Epithelial cell of prostate (primary cell): ENCODE results near the gene TRIM37.

ENCODE experiments used
- DNase-seq: peaks from one replicate; pipeline ENCODE4 v3.0.0-alpha.2; 2011; ENCODE audit warnings: low read depth, low spot score
- H3K27ac ChIP-seq: fragments of 450-650 bp; 2 replicates; pipeline ENCODE4 v1.5.1; 2017; ENCODE audit warnings: mild to moderate bottlenecking

TRIM37 gene

DNA sequence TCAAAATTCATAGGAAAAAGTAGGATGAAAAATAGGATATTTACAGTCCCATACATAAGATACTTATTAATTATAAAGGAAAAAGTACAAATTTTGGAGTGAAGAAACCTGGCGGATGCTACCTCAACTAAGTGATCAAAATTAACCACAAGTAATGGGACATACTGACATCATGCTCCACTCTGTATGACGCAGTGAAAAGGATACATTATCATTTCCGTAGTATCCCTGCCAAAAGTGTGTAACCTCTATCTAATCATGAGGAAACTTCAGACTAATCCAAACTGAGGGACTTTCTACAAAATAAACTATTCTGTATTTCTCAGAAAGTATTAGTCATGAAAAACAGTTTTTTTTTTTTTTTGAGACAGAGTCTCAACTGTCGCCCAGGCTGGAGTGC lies 60.5 kb downstream of the TRIM37 start:
- no peak overlapping the region for H3K27ac ChIP-seq
- no peak for DNase-seq

DNA sequence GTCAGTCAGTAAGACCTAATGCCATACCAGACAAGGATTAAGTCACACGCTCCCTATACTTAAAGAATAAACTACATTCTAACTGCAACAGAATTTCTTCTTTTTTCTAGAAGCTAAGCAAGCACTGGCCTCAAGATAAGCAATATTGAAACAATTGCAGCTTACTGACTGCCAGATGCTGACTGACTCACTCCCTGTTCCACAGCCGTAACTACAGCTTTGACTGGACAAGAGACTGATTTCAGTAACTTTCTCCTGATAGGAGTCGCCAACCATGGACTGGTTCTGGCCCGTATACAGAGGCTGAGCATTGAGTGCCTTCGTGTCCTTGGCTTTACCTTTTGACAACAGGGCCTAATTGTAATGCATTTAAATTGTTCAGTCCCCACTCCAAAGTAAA lies 67.9 kb downstream of the TRIM37 start:
- no peak overlapping the region for H3K27ac ChIP-seq
- no peak for DNase-seq

DNA sequence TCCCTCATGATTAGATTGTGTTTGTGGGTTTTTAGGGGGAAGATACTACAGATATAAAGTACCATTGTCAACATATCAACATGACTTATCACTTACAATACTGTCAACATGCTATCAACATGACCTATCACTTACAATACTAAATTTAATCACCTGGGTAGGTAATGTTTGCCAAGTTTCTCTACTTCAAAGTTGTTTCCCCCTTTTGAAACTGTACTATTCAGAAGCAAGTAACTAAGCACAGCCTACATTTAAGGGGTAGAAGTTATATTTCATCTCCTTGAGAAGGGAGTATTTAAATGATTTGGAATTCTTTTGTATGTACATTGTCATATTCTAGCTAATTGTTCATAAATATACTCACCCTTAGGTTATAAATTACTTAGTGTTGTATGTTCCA lies 68.7 kb downstream of the TRIM37 start:
- H3K27ac ChIP-seq = no peak overlapping the region
- no peak for DNase-seq

DNA sequence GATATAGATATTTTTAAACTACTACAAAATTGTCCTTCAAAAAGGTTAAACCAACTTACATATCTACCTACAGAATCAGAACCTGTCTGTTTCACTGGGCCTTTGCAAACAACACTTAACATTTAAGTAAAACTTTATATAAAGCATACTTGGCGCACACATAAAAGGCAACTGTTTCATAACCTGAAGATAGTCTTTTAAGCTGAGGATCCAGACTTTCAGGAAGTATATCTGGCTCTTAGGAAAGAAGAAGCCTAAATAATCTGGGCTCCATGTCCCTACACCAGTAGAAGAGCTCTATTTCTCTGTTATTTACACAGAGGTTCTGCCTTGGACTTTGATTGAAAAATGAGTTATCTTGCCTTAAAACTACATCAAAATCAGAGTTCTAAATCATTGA lies 75.9 kb downstream of the TRIM37 start:
- no peak overlapping the region for H3K27ac ChIP-seq
- DNase-seq = no peak

DNA sequence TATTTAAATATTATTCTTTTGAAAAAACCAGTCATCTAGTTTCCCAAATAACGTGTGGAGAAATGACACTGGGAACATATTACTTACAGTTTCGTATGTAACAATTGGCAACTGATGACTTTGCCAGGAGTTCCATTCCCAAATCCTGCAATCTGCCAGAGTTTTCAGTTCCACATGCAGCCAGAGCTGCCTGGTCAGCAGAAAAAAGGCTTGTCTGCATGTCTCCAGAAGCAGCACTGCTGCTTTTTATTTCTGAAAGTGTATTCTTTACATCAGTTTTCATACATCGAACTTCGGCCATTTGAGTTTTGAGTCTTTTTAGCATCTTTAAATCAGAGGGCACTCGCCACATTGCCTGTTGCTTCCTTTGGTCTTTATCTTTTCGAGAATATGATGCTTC lies 78.4 kb downstream of the TRIM37 start:
- DNase-seq = no peak
- no peak overlapping the region for H3K27ac ChIP-seq

DNA sequence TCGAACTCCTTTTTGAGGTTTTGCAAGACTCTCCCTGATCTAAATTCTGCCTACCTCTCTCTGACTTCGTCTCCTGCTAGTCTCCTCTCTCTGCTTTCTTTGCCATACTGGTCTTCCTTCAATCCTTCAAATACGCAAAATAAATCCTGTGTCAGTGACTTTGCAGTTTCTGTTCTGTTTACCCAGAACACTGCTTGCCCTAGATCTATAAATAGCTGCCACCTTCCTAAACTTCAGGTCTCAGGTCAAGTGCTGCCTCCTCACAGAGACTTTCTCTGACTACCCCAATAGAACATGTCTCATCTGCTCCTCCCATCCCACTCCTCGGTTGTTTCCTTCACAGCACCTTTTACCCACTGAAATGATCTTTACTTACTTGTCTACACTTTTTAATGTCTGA lies 78.9 kb downstream of the TRIM37 start:
- no peak overlapping the region for H3K27ac ChIP-seq
- DNase-seq = no peak

DNA sequence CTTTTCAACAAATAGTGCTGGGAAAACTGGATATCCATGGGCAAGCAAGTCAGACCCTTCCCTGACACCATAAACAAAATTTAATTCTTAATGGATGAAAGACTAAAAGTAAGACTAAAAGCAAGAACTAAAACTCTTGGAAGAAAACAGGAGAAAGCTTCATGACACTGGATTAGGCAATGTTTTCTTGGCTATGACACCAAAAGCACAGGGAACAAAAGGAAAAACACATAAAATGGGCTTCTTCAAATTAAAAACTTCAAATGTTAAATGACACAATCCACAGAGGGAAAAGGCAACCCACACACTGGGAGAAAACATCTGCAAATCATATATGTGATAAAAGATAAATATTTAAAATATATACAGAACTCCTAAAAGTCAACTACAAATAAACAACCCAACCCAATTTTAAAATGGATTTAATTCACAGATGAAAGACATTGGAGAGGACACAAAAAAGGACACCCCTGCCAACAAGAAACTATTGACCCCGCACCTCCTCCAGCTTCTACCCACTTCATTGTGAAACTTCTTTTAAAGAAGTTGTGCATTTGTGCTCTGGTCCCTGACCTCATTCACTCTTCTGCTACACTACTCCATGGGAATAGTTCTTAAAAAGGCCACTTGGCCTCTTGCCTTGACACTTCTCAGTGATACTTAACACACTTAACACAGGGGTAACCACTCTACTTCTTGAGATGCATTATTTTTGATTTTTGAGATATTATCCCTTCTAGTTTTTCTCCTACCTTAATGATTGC lies 80.3 kb downstream of the TRIM37 start:
- DNase-seq = no peak
- H3K27ac ChIP-seq = no peak overlapping the region

DNA sequence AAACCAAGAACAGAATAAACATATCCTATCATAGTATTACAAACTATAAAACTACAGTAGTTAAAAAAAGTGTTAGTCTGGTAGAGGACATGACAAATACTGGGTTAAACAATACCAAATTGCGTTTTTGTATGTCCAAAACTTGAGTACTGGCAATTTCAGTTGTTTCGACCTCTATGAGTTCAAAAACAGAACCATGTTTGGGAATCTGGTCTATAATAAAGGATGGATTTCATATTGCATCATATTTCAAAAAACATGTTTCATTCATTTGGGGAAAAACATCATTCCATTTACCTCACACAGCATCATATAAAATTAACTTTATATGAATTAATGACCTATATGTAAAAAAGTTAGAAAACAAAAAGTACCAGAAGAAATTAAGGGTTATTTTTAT lies 81.8 kb downstream of the TRIM37 start:
- H3K27ac ChIP-seq = no peak overlapping the region
- no peak for DNase-seq

DNA sequence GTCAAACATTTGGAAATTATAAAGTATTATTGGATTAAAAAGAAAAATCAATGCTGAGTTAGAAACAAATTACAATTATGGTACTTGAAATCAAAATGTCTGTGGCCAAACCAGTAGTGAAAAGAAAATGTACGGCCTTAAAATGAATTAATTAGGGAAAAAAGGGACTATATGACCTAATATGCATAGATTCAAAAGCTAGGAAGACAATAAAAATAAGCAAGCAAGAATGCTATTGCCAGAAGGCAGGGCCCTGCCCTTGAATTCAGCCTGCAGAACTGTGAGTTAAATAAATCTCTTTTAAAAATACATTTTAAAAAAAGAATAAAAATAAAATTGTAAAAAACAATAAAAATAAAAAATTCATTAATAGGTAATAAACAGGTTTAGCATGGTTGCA lies 88.7 kb downstream of the TRIM37 start:
- DNase-seq = no peak
- no peak overlapping the region for H3K27ac ChIP-seq

DNA sequence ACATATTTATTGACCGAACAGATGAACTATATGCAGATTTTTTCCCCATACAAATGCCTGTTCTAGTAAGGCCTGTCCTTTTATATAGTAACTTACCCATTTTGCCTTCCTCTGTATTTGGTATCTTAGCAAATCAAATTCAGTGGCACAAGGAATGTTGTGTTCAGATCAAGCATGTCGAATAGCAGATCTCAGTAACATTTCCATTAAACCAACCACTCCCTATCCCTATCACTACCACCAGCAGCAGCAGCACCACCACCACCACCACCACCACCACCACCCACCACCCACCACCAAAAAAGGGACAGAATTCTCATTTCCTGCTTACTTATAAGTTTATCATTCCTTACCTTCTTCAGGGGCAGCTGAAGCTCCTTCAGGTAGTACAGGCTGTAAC lies 94.7 kb downstream of the TRIM37 start:
- H3K27ac ChIP-seq = no peak overlapping the region
- no peak for DNase-seq

DNA sequence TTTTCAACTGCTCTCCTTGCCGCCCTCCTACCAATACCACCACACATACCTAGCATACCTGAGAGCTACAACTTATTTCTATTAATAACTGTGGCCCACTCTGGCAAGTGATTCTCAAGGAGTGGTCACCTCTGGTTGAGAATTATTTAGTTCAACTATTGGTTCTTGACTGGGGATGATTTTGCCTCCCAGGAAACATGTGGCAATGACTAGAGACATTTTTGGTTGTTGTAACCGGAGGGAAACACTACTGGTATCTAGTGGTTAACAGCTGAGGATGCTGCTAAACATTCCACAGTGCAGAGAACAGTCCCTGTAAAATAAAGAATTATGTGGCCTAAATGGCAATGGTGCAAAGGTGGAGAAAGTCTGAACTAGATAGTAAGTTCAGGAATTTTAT lies 96.7 kb downstream of the TRIM37 start:
- no peak overlapping the region for H3K27ac ChIP-seq
- no peak for DNase-seq

DNA sequence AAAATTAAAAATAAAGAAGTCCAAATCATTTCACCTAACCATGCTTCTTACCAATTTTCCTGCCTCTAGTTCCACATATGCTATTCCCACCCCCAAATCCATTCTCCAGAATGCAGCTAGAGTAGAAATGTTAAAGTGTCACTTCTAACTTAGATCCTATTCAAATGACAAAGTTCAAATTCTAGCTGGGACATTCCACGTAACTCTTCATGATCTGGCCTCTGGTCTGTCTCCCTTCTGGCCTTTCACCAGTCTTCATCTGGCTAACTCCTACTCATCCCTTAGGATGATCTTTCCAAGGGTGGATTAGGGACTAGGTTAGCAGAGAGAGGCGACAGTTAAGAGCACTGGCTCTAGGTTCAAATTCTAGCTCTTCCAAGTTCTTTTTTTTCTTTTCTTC lies 97.9 kb downstream of the TRIM37 start:
- no peak overlapping the region for H3K27ac ChIP-seq
- DNase-seq = no peak

DNA sequence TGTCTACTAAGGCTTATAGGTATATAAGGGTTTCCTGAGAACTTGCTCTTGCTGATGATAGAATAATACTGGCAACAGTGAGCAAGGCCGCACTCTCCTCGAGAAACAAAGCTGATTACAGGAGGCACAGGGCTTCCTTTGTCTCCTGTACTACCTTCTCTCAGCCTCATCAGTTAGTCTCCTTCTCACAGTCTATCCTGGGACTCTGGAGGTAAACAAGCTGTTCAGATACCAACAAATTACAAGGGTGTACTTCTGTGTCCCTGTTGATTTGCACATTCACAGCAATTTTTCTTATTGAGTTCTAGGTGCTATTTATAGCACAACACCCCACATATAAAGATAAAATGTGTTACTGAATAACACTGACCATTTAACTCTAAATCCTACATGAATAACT lies 98.7 kb downstream of the TRIM37 start:
- DNase-seq = no peak
- no peak overlapping the region for H3K27ac ChIP-seq

DNA sequence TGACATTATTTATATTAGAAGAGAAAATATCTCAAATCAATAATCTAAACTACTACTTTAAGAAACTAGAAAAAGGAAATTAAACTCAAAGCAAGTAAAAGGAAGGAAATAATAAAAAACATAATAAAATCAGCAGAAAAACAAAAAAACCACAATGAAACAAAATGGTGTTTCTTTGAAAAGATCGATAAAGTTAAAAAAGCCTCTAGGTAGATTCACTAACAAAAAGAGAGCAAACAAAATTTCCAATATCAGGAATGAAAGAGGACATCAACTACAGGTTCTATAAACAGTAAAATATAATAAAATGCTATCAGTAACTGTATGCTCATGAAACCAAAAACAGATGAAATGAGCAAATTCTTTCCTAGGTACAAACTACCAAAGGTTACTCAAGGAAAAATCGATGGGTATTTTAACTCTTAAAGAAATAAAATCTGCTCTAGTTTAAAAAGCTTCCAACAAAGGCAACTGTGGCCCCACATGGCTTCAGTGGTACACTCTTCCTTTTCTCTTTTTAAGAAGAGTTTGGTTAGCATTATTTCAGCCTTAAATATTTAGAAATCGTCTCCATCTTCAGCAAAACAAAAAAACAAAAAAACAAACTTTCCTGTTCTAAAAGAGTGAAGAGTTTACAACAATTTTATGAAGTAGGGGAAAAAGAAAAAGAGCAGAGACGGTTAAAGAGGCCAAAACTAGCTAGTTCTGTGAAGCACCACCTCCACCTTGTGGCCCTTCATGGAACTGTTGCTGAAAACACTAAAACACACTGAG lies 102.2 kb downstream of the TRIM37 start:
- DNase-seq = no peak
- H3K27ac ChIP-seq = no peak overlapping the region

DNA sequence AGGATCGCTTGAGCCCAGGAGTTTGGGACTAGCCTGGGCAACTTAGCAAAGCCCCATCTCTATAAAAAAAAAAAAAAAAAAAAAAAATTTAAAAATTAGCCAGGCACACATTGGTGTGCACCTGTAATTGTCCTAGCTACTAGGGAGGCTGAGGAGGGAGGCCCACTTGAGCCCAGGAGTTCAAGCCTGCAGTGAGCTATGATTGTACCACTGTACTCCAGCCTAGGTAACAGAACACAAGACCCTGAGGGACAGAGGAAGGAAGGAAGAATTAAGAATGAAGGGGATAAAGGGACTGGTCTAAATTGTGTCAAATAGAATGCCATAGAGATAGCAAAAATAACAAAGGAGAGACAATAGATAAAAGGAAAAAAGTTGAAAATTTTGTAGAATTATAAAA lies 102.8 kb downstream of the TRIM37 start:
- H3K27ac ChIP-seq = no peak overlapping the region
- no peak for DNase-seq

DNA sequence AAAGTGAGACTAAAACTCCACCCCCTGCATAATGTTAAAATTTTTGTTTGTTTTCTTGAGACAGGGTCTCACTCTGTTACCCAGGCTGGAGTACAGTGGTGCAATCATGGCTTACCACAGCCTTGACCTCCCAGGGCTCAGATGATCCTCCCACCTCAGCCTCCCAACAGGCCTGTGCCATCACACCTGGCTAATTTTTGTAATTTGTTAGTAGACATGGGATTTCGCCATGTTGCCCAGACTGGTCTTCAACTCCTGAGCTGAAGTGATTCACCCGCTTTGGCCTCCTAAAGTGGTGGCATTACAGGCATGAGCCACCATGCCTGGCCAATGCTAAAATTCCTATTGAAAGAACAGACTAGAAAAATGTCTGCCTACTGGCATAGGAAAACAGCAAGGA lies 103.8 kb downstream of the TRIM37 start:
- DNase-seq = no peak

DNA sequence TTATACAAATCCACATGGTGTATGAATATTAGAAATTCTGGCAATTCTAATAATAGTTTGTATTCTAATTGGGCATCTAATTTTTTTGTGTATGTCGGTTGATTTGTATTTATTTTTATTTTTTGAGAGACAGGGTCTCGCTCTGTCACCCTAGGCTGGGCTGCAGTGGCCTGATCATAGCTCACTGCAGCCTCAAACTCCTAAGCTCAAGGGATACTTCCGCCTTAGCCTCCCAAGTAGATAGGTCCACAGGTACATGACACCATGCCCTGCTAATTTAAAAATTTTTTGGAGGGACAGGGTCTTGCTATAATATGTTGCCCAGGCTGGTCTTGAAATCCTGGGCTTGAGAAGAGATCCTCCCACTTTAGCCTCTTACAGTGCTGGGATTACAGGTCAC lies 104.6 kb downstream of the TRIM37 start:
- H3K27ac ChIP-seq = peak overlapping the region; percentile 33

More for the DNA sequence above, 103.8 kb downstream of the TRIM37 start:
- H3K27ac ChIP-seq = no peak overlapping the region

DNA sequence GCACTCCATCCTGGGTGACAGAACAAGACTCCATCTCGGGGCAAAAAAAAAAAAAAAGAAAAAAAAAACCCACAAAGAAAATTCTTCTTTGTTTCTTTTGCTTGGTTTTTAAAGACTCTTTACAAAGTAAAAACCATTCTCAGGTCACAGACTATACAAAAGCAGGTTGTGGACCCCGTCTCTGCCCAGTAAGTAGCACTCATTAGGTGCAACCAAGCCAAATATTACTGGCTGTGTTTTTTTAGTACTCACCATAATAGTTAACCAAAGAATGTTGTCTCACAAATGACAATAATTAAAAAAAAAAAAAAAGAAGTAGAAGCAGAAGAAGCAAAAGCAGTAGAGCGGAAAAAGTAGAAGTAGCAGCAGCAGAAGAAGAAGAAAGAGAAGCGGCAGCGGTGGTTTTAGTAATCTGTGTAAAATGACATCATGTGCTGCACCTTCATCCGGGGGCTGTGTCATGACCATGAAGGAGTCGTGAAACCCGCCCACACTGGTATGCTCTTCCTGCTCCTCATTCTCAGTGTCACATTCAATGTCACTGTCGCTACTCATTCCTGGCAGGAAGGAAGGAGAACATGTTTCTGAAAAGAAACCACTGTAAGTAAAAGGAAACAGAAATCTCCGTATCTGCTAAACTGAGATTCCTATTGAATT lies 105.4 kb downstream of the TRIM37 start:
- peak overlapping the region; percentile 33 for H3K27ac ChIP-seq
- DNase-seq = no peak

More for the DNA sequence above, 104.6 kb downstream of the TRIM37 start:
- DNase-seq = no peak

DNA sequence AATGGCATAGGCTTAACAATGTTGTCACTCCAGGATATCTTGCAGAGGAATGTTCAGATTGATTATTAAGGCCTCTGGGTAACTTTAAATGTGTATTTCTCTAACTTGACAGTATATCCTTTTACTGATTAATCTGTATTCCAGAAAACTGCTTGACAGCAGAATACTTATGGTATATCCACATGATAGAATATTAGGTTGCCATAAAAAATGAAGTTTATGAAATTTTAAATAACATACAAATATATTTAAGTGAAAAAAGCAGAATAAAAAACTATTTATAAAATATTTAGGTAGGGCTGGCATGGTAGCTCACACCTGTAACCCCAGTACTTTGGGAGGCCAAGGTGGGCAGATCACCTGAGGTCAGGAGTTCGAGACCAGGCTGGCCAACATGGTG lies 106.7 kb downstream of the TRIM37 start:
- DNase-seq = no peak

DNA sequence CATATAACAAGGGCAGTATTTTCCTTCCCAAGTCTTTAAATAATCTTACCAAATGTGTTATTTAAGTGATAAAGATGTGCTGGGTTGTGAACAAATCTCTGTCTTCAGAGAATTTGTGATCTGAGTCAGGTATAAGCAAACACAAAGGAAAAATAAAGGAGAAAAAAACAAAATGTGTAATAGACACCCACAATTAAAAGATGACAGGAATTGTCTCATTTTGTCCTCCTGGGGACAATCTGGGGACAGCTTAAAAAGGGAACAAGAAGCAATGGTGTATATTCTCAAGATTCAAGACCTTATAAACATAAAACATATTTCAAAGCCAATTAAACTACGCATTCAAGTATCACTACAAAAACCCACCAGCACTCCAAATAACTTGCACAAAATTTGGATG lies 107.2 kb downstream of the TRIM37 start:
- H3K27ac ChIP-seq = no peak overlapping the region
- no peak for DNase-seq

More for the DNA sequence above, 106.7 kb downstream of the TRIM37 start:
- no peak overlapping the region for H3K27ac ChIP-seq

DNA sequence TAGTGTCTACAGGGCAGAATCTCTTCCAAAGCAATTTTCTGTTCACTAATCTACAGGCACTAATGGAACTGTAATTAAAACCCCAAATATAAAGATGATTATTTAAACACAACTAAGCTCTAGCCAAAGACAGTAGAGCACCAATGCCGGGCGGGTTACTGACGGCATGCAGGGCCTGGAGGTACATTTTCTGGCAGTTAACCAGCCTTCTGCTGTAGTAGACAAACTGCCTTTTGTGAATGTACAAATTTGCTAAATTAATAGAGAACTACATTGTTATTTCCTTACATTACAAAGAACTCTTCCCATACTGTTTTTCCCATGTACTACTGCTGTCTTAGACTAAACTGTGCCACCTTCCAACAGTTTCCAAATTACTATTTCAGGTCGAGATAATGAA lies 107.8 kb downstream of the TRIM37 start:
- DNase-seq = no peak
- no peak overlapping the region for H3K27ac ChIP-seq
